GM21526 (cell line): ENCODE results near the gene OSMR.

Experiments
- ATAC-seq: cut with Tn5 transposase; IDR thresholded peaks from one replicate; pipeline ENCODE4 v1.9.1; 2021; ENCODE audit warnings: moderate library complexity; ENCODE audit not compliant: unreplicated experiment, low FRiP score

The OSMR gene

GRCh38 chr5:38845526-38846378 is at the start of gene OSMR:
Gene OSMR (plus strand): TSS chr5:38846012. CDS start chr5:38869045, 23,033 bp downstream.
- ATAC-seq, result no peak

GRCh38 chr5:38796742-38797108 is 49.1 kb upstream of the OSMR start:
- ATAC-seq, result no peak

- no peak for ATAC-seq
These were observed 48.0 kb upstream of the OSMR start for GRCh38 chr5:38797838-38798237.

- ATAC-seq, result no peak
These were observed 46.0 kb upstream of the OSMR start for GRCh38 chr5:38799556-38800377.

- ATAC-seq, result no peak
These were observed 45.3 kb upstream of the OSMR start for GRCh38 chr5:38800515-38800914.

- no peak for ATAC-seq
These were observed 43.7 kb upstream of the OSMR start for GRCh38 chr5:38802125-38802524.

- no peak for ATAC-seq
These were observed 42.6 kb upstream of the OSMR start for GRCh38 chr5:38803246-38803645.

- no peak for ATAC-seq
These were observed 39.0 kb upstream of the OSMR start for GRCh38 chr5:38806775-38807258.

GRCh38 chr5:38807570-38808483 is 38.0 kb upstream of the OSMR start:
- ATAC-seq, result no peak

- ATAC-seq, result no peak
These were observed 37.0 kb upstream of the OSMR start for GRCh38 chr5:38808666-38809343.

- ATAC-seq, result no peak
These were observed 36.1 kb upstream of the OSMR start for GRCh38 chr5:38809388-38810359.

GRCh38 chr5:38814879-38815278 is 30.9 kb upstream of the OSMR start:
- no peak for ATAC-seq

GRCh38 chr5:38816083-38817030 is 29.5 kb upstream of the OSMR start:
- no peak for ATAC-seq

GRCh38 chr5:38821679-38822078 is 24.1 kb upstream of the OSMR start:
- no peak for ATAC-seq

GRCh38 chr5:38823503-38823902 is 22.3 kb upstream of the OSMR start:
- no peak for ATAC-seq

- ATAC-seq, result no peak
These were observed 21.0 kb upstream of the OSMR start for GRCh38 chr5:38824821-38825220.

- no peak for ATAC-seq
These were observed 20.3 kb upstream of the OSMR start for GRCh38 chr5:38825494-38825893.

GRCh38 chr5:38827525-38827924 is 18.3 kb upstream of the OSMR start:
- ATAC-seq, result no peak
